Fibroblast of peridontal ligament (primary cell): Measurements from ENCODE around the gene PAPPA.
A peak's percentile ranks its signal among the peaks of the same experiment; 100 is the strongest.

Experiments used
- DNase-seq: peaks from one replicate; pipeline ENCODE4 v3.0.0-alpha.2; 2010; ENCODE audit errors: extremely low read depth

PAPPA gene

GRCh38 chr9:116230051-116230632 lies 76.6 kb downstream of the PAPPA start:
- peak; percentile 51 for DNase-seq

DNA sequence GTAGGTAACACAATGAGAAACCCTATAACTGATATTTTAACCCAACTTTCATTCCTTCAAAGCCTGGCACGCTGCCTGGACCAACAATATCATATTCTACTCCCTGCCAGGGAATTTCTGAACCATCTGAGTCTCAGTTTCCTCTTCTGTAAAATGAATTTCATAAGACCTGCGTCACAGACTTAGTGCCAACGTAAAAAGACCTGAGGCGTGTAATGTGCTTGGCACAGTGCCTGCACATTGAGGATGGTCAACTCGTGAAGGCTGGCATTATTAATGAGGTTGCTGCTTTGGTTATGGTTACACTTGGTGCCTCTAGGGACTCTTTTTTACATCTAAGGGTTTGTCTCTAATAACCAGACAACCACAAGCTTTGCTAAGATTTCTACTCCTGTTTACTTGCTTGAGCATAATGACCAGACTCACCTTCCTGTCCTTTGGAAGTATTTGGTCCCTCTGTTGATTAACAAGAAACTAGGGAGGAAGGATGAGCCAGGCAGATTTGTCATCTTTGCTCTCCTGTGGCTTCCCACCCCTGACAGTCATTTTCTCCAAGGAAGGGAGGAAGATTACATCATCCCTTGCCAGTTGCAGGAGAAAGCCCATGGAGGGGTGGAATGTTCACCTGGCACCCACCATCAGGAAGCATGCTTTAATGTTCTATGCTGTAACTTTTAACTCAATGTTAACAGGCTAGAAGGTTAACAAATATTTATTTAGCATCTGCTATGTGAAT lies 79.0 kb downstream of the PAPPA start:
- no peak for DNase-seq

DNA sequence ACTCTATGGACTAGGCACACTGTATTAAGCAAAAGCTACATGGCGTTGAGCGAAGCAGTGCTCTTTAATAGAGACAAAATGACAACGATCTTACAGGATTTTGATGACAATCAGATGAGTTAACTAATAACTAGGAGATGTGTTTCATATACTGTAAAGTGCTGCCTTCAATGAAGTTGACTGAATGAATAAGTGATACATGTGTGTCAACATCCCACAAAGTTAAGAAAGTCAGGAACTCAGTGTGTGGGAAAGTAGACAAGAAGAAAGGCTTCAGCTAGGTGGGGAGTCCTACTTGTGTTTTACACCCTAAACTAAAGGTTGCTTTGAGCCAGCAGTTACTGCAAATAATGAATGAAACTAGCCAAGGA lies 79.6 kb downstream of the PAPPA start:
- DNase-seq: peak; percentile 13

- DNase-seq: peak; percentile 94
These were observed 80.5 kb downstream of the PAPPA start for GRCh38 chr9:116234081-116234480.

GRCh38 chr9:116236979-116237378 lies 83.4 kb downstream of the PAPPA start:
- no peak for DNase-seq

DNA sequence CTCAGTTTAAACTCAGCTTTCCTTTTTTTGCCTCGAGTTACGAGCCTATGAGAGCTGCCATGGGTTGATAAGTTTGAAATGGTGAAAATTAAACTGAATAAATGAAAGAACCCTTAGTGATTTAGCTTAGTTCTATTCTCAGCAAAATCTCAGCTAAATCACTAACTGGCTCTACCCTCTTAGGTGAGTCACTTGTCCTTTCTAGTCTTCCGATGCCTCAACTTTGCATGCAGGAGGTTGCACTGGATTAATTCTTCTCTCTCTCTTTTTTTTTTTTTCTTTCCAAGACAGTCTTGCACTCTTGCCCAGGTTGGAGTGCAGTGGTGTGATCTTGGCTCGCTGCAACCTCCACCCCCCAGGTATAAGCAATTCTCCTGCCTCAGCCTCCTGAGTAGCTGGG lies 83.9 kb downstream of the PAPPA start:
- no peak for DNase-seq

GRCh38 chr9:116238225-116238624 lies 84.6 kb downstream of the PAPPA start:
- peak; percentile 88 for DNase-seq

GRCh38 chr9:116238776-116239340 lies 85.3 kb downstream of the PAPPA start:
- DNase-seq: no peak

GRCh38 chr9:116243708-116244107 lies 90.1 kb downstream of the PAPPA start:
- no peak for DNase-seq

- no peak for DNase-seq
These were observed 93.7 kb downstream of the PAPPA start for GRCh38 chr9:116247284-116247683.

DNA sequence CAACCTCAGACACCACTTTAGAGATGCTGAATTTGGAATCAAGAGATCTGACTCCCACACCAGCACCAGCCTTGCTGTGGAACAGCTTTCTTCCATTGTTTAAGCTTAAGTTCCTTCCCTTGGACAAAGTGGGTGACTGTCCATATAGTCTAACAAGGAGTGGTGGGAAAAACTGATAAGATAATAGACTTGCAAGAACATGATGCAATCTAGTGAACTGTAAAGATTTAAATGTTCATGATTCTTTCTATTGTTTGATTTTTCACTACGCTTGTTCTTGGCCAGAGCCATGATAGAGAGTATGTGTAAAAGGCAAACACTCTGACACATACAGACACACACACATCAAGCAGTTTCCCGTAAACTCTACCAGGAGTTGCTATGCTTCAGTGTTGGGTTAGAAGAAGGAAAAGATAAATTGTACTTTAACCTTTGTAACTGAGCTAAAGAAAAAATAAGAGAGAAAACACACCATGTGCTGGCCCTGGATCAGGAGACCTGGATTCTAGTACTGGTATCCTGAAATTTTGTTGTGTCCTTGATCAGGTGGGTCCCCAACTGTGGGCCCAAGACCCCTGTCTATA lies 94.3 kb downstream of the PAPPA start:
- no peak for DNase-seq

DNA sequence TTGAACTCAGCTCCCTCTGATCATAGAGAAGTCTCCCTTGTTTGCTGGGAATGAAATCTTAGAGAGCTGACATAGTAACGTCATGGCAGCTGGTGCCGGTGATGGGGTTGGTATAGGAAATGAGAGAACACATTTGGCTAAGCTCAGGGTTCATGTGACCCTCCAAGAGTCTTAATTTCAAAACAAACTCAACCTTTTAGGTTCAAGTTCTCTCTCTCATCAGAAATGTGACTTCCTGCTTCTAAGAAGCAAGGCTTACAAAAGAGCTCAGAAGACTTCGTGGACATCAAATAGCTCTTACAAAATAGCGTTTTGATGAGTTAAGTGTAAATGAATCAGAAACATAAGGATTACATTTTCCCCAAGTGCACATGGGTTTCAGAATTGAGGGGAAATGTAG lies 97.3 kb downstream of the PAPPA start:
- peak; percentile 62 for DNase-seq

DNA sequence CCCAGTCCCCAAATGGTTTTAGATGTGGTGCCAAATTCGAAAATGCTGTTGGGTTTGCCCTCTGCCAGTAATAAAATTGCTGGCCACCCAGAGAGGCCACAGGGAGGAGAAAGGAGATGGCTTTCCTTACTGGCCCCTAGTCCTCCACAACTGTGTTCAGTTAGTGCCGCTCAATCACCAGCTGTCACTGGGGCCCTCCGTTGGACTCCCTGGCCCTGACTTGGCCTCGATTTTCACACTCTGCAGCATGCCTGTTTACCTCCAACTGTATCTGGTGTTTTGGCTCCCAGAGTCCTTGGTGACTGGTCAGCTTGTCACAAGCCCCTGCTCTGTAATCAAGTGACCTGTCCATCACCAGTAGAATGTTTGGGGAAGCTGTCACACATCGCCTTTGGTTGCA lies 97.8 kb downstream of the PAPPA start:
- no peak for DNase-seq

DNA sequence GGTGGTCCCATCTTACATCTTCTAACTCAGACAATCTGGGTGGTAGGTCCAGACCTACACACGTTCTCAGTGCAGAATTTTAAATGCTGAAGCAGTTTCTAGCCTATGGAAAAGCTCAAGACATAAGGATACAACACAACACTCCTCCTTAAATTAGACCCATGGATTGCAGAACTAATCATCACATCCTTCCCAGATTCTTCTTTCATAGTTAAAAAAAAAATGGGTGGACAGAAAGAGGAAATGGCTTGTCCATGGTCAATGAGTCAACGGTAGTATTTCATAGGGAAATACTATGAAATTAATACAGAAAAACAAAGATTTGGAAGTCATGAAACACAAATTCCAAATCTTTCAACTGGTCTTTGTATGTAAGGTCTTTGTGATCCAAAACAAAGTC lies 106.9 kb downstream of the PAPPA start:
- no peak for DNase-seq

- no peak for DNase-seq
These were observed 108.9 kb downstream of the PAPPA start for GRCh38 chr9:116262448-116262847.

GRCh38 chr9:116264361-116264760 lies 110.8 kb downstream of the PAPPA start:
- DNase-seq: no peak

DNA sequence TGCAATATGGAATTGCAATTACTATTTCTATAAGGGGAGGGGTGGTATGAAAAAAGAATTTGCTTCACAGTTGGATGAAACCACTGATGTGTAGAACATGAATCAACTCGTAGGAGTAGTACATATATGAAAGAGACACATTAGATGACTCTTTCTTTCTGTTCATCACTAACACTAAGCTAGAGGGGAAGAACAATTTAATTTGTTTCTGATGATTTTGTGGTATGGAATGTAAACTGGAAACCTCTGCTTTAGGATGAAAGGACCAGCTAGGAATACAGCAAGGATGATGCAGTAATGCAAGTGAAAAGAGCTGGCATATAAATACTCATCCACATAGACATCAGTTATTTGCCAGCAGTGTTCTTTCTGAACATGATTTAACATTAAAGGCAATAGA lies 113.4 kb downstream of the PAPPA start:
- DNase-seq: peak; percentile 68

GRCh38 chr9:116269250-116269649 lies 115.7 kb downstream of the PAPPA start:
- DNase-seq: no peak

GRCh38 chr9:116270546-116270945 lies 117.0 kb downstream of the PAPPA start:
- DNase-seq: no peak

GRCh38 chr9:116271340-116271739 lies 117.7 kb downstream of the PAPPA start:
- DNase-seq: no peak

DNA sequence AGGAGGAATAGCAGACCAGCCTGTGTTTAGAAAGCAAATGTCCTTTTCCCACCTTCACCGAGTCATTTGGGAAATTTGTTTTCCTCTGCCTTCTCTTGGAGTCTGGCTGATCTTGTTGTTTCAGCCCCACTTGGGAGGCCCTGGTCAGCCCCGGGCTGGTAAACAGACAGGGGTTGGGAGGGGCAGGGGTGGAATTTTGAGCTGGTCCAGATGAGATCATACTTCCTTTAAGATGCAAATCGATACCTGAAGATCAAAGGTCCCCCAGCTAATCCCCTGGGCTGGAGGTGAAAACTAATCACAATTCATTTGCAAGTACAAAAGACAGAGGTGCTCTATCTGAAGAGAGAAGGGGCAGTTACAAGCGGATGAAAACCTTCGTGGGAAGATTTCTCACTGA lies 118.4 kb downstream of the PAPPA start:
- no peak for DNase-seq

- peak; percentile 37 for DNase-seq
These were observed 120.7 kb downstream of the PAPPA start for GRCh38 chr9:116274293-116274692.
